Measurements from ENCODE around the gene SSTR5. TPM values are rescaled to one million over a fixed set of nuclear protein-coding genes. Genes with fewer than 3 reads are reported as not detected.

Gene SSTR5
- total and polyA plus RNA-seq, 2 donors (not counting 1 experiment from before 2014, with no cell fraction given), result not detected

DNA sequence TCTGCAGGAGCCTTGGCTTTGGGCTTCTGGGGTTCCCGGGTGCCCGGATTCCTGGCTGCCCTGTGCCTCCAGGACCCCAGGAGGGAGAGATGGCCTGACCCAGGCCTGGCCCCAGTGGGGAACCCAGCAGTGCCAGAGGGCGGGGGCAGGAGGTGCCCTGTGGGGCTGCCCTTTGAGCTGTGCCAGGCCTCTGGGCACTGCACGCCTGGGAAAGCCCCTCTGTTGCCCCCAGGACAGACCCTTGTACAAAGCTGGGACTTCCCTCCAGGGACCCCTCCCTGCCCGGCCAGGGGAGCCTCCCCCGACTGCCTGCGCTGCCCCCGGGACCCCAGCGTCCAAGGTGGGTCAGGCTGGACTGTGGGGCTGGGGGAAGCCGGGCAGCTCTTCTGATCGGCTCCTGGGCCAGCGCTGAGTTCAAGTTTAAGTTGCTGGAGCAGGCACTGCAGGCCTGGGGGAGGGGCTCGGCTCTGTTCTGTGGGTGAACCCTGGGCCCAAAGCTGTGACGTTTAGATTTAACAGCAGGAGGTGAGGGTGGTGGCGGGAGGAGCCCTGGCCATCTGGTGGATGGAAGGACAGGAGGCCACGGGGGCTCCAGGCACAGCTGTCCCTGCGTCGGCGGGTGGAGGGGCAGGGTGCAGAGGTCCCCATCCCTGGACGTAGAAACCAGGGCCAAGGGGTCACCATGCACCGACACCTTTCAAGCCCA lies 51.1 kb downstream of the SSTR5 start:
- Histone ChIP-seq H3K27ac (ENCODE audit: low read length in 2 of 2) (no peak overlapping the region), H3K9ac (ENCODE audit: low read length) (no peak overlapping the region), H2AFZ (ENCODE audit: insufficient read depth, low read depth, low read length, poor library complexity, severe bottlenecking) (no peak overlapping the region), H3K9me3 (ENCODE audit: control extremely low read depth in 1 of 3, control insufficient read depth in 2 of 3, insufficient read depth in 1 of 3, low read length in 2 of 3) (no peaks in the 10 kb centered on the region), H3K4me2 (replicated peaks; ENCODE audit: low read depth, low read length, poor library complexity, severe bottlenecking) (no peak overlapping the region), H3K79me2 (ENCODE audit: control insufficient read depth, insufficient read depth, low read length) (no peaks in the 10 kb centered on the region), H4K20me1 (ENCODE audit: control insufficient read depth, insufficient read depth, low read length, poor library complexity, severe bottlenecking) (no peaks in the 10 kb centered on the region), H3K36me3 (replicated peaks in 1 of 2; ENCODE audit: control extremely low read depth in 1 of 2, control insufficient read depth in 1 of 2, extremely low read depth in 1 of 2, insufficient read depth in 2 of 2, low read length in 1 of 2) (no peaks in the 10 kb centered on the region), H3K4me1 (ENCODE audit: control insufficient read depth in 2 of 2, insufficient read depth in 2 of 2, low read length in 2 of 2) (peaks cover 0 to 8% of the 10 kb centered on the region in 2 donors), H3K4me3 (ENCODE audit: control extremely low read depth in 1 of 5, extremely low read depth in 1 of 5, insufficient read depth in 1 of 5, low read depth in 2 of 5, low read length in 4 of 5) (no peak overlapping the region), H3K27me3 (replicated peaks in 1 of 4; ENCODE audit: control extremely low read depth in 1 of 4, control insufficient read depth in 3 of 4, insufficient read depth in 4 of 4, low read length in 3 of 4) (no peaks in the 10 kb centered on the region)
- POLR2A ChIA-PET, result no interaction called here
- Mint-ChIP-seq H3K4me3 (no peak overlapping the region), H3K4me1 (peaks cover 5% of the 10 kb centered on the region), H3K27me3 (no peaks in the 10 kb centered on the region), H3K9me3 (ENCODE audit: insufficient read depth) (no peaks in the 10 kb centered on the region), H3K27ac (no peak overlapping the region)
- ATAC-seq (ENCODE audit: low read depth) (no peak), DNase-seq (no peak)
- CTCF ChIA-PET, result no interaction called here
- TF ChIP-seq EZH2 (IDR thresholded peaks at IDR 0.05; ENCODE audit: borderline replicate concordance, insufficient read depth, low read depth, low read length, poor library complexity, severe bottlenecking), result no peak
- no peak for TF ChIP-seq CTCF (IDR thresholded peaks at IDR 0.05)
- intact Hi-C loops (cut with micrococcal nuclease), result no loop called here
- WGBS (ENCODE audit: insufficient coverage), result 79% methylated on average over 19 of the region's 21 CpGs

DNA sequence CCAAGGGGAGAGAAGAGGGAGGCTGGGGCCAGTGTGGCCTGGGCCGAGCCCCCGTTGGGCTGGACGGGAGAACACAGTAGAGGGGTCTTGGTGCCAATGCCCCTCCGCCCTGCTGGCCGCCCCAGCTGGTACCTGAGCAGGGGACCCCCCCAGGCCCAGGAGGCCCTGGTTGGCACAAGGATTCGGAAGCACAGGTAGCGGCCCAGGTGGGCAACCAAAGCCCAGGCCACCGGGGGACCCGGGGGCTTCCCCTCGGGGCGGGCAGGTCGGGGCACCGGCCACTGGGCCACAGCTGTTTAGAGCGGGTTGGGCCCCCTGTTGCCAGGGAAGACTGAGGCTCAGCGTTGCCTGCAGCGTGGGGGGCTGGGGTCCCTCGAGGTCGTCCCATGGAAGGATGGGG lies 51.7 kb downstream of the SSTR5 start:
- WGBS (ENCODE audit: insufficient coverage), result 89% methylated on average over 18 of the region's 18 CpGs
- Histone ChIP-seq H3K27ac (ENCODE audit: low read length in 2 of 2) (no peak overlapping the region), H3K79me2 (ENCODE audit: control insufficient read depth, insufficient read depth, low read length) (no peaks in the 10 kb centered on the region), H3K4me3 (ENCODE audit: control extremely low read depth in 1 of 5, extremely low read depth in 1 of 5, insufficient read depth in 1 of 5, low read depth in 2 of 5, low read length in 4 of 5) (no peak overlapping the region), H3K4me2 (replicated peaks; ENCODE audit: low read depth, low read length, poor library complexity, severe bottlenecking) (no peak overlapping the region), H3K36me3 (replicated peaks in 1 of 2; ENCODE audit: control extremely low read depth in 1 of 2, control insufficient read depth in 1 of 2, extremely low read depth in 1 of 2, insufficient read depth in 2 of 2, low read length in 1 of 2) (no peaks in the 10 kb centered on the region), H3K27me3 (replicated peaks in 1 of 4; ENCODE audit: control extremely low read depth in 1 of 4, control insufficient read depth in 3 of 4, insufficient read depth in 4 of 4, low read length in 3 of 4) (no peaks in the 10 kb centered on the region), H3K9ac (ENCODE audit: low read length) (no peak overlapping the region), H2AFZ (ENCODE audit: insufficient read depth, low read depth, low read length, poor library complexity, severe bottlenecking) (no peak overlapping the region), H3K9me3 (ENCODE audit: control extremely low read depth in 1 of 3, control insufficient read depth in 2 of 3, insufficient read depth in 1 of 3, low read length in 2 of 3) (no peaks in the 10 kb centered on the region), H4K20me1 (ENCODE audit: control insufficient read depth, insufficient read depth, low read length, poor library complexity, severe bottlenecking) (no peaks in the 10 kb centered on the region), H3K4me1 (ENCODE audit: control insufficient read depth in 2 of 2, insufficient read depth in 2 of 2, low read length in 2 of 2) (peaks cover 0 to 8% of the 10 kb centered on the region in 2 donors)
- H3K27ac Mint-ChIP-seq, result no peak overlapping the region
- H3K4me3 Mint-ChIP-seq, result no peak overlapping the region
- H3K9me3 Mint-ChIP-seq (ENCODE audit: insufficient read depth), result no peaks in the 10 kb centered on the region
- intact Hi-C loops (cut with micrococcal nuclease), result no loop called here
- DNase-seq, result no peak
- peaks cover 5% of the 10 kb centered on the region for H3K4me1 Mint-ChIP-seq
- no peaks in the 10 kb centered on the region for H3K27me3 Mint-ChIP-seq
- ChIA-PET CTCF (no interaction called here), POLR2A (no interaction called here)
- no peak for ATAC-seq (ENCODE audit: low read depth)
- TF ChIP-seq EZH2 (IDR thresholded peaks at IDR 0.05; ENCODE audit: borderline replicate concordance, insufficient read depth, low read depth, low read length, poor library complexity, severe bottlenecking), result no peak

Data from B cell (primary cell).